ENCODE measurements around the gene P4HB. TPM values are rescaled to one million over a fixed set of nuclear protein-coding genes. Genes with fewer than 3 reads are reported as not detected.

P4HB gene
- total and polyA plus RNA-seq, 3 donors from 2014 or later: 205 to 230 (median 213) TPM

GRCh38 chr17:81821147-81821546 lies 39.2 kb downstream of the P4HB start:
- intact Hi-C loops (cut with DNase I; ENCODE audit: low total_unique reads): no loop called here
- H3K4me1 ChIP-seq: peaks cover 20% of the 10 kb centered on the region
- TF ChIP-seq POLR2A (IDR thresholded peaks at IDR 0.05) (no peak), CTCF (IDR thresholded peaks at IDR 0.05) (no peak)
- no peaks in the 10 kb centered on the region for H3K27me3 ChIP-seq
- H3K4me3 ChIP-seq: no peak overlapping the region
- WGBS, 2 donors: 86 to 87% methylated on average over 8 of the region's 8 CpGs
- no peaks in the 10 kb centered on the region for H3K9me3 ChIP-seq
- DNase-seq: no peak
- no peaks in the 10 kb centered on the region for H3K36me3 ChIP-seq (ENCODE audit: low read depth, missing control alignments)
- no peak overlapping the region for H3K27ac ChIP-seq

GRCh38 chr17:81819708-81820107 lies 40.6 kb downstream of the P4HB start:
- no peak overlapping the region for H3K27ac ChIP-seq
- intact Hi-C loops (cut with DNase I; ENCODE audit: low total_unique reads): no loop called here
- 45% methylated on average over 13 of the region's 13 CpGs; no CpG with 5 or more reads in 1 of the 2 donors for WGBS, 2 donors
- DNase-seq: no peak
- no peak overlapping the region for H3K4me3 ChIP-seq
- H3K36me3 ChIP-seq (ENCODE audit: low read depth, missing control alignments): no peaks in the 10 kb centered on the region
- TF ChIP-seq POLR2A (IDR thresholded peaks at IDR 0.05) (no peak), CTCF (IDR thresholded peaks at IDR 0.05) (no peak)
- no peaks in the 10 kb centered on the region for H3K9me3 ChIP-seq
- H3K27me3 ChIP-seq: no peaks in the 10 kb centered on the region
- peaks cover 20% of the 10 kb centered on the region for H3K4me1 ChIP-seq

- no peak for TF ChIP-seq POLR2A (IDR thresholded peaks at IDR 0.05)
- TF ChIP-seq CTCF (IDR thresholded peaks at IDR 0.05): no peak
- Histone ChIP-seq H3K27ac (no peak overlapping the region), H3K36me3 (ENCODE audit: low read depth, missing control alignments) (no peaks in the 10 kb centered on the region), H3K9me3 (no peaks in the 10 kb centered on the region), H3K4me3 (no peak overlapping the region), H3K4me1 (peaks cover 19% of the 10 kb centered on the region), H3K27me3 (no peaks in the 10 kb centered on the region)
- DNase-seq: no peak
- intact Hi-C loops (cut with DNase I; ENCODE audit: low total_unique reads): no loop called here
- 31 to 46% methylated on average over 7 of the region's 7 CpGs for WGBS, 2 donors
These were observed 42.6 kb downstream of the P4HB start for GRCh38 chr17:81817758-81818147.

GRCh38 chr17:81815646-81815986 lies 44.7 kb downstream of the P4HB start:
- no peak for TF ChIP-seq CTCF (IDR thresholded peaks at IDR 0.05)
- no peak for TF ChIP-seq POLR2A (IDR thresholded peaks at IDR 0.05)
- H3K27me3 ChIP-seq: no peaks in the 10 kb centered on the region
- no peak overlapping the region for H3K4me3 ChIP-seq
- H3K9me3 ChIP-seq: no peaks in the 10 kb centered on the region
- no peak overlapping the region for H3K27ac ChIP-seq
- H3K36me3 ChIP-seq (ENCODE audit: low read depth, missing control alignments): no peaks in the 10 kb centered on the region
- DNase-seq: no peak
- H3K4me1 ChIP-seq: no peaks in the 10 kb centered on the region
- 72 to 88% methylated on average over 2 of the region's 2 CpGs for WGBS, 2 donors
- intact Hi-C loops (cut with DNase I; ENCODE audit: low total_unique reads): no loop called here

GRCh38 chr17:81814748-81815645 lies 45.3 kb downstream of the P4HB start:
- no peak for DNase-seq
- Histone ChIP-seq H3K4me3 (no peak overlapping the region), H3K9me3 (no peaks in the 10 kb centered on the region), H3K27ac (no peak overlapping the region), H3K27me3 (no peaks in the 10 kb centered on the region), H3K4me1 (no peaks in the 10 kb centered on the region), H3K36me3 (ENCODE audit: low read depth, missing control alignments) (no peaks in the 10 kb centered on the region)
- intact Hi-C loops (cut with DNase I; ENCODE audit: low total_unique reads): no loop called here
- TF ChIP-seq CTCF (IDR thresholded peaks at IDR 0.05) (no peak), POLR2A (IDR thresholded peaks at IDR 0.05) (no peak)
- WGBS, 2 donors: 84 to 90% methylated on average over 7 to 24 of the region's 24 CpGs
